ENCODE measurements around the gene IRX6.

IRX6 gene

GRCh38 chr16:55301385-55302008 is 22.5 kb upstream of the IRX6 start:
- DNase-seq (ENCODE audit: low spot score): no peak
- in situ Hi-C loops (cut with MboI; ENCODE audit: low pct_unique_long_range_greater_than_20kb, low sequenced_read_pairs, unreplicated experiment): no loop called here
- TF ChIP-seq CTCF (IDR thresholded peaks at IDR 0.05; ENCODE audit: extremely low read depth, insufficient read depth, missing control alignments): no peak

- no peak for TF ChIP-seq CTCF (IDR thresholded peaks at IDR 0.05; ENCODE audit: extremely low read depth, insufficient read depth, missing control alignments)
- in situ Hi-C loops (cut with MboI; ENCODE audit: low pct_unique_long_range_greater_than_20kb, low sequenced_read_pairs, unreplicated experiment): no loop called here
- DNase-seq (ENCODE audit: low spot score): no peak
Observed at GRCh38 chr16:55302635-55303034, 21.4 kb upstream of the IRX6 start.

- TF ChIP-seq CTCF (IDR thresholded peaks at IDR 0.05; ENCODE audit: extremely low read depth, insufficient read depth, missing control alignments): no peak
Observed at GRCh38 chr16:55308973-55309372, 15.0 kb upstream of the IRX6 start.

GRCh38 chr16:55322327-55322726 is 1.7 kb upstream of the IRX6 start:
- in situ Hi-C loops (cut with MboI; ENCODE audit: low pct_unique_long_range_greater_than_20kb, low sequenced_read_pairs, unreplicated experiment): no loop called here
- TF ChIP-seq CTCF (IDR thresholded peaks at IDR 0.05; ENCODE audit: extremely low read depth, insufficient read depth, missing control alignments): no peak
- DNase-seq (ENCODE audit: low spot score): no peak

More at GRCh38 chr16:55308973-55309372, 15.0 kb upstream of the IRX6 start:
- DNase-seq (ENCODE audit: low spot score): no peak
- in situ Hi-C loops (cut with MboI; ENCODE audit: low pct_unique_long_range_greater_than_20kb, low sequenced_read_pairs, unreplicated experiment): no loop called here

- in situ Hi-C loops (cut with MboI; ENCODE audit: low pct_unique_long_range_greater_than_20kb, low sequenced_read_pairs, unreplicated experiment): no loop called here
- no peak for DNase-seq (ENCODE audit: low spot score)
- no peak for TF ChIP-seq CTCF (IDR thresholded peaks at IDR 0.05; ENCODE audit: extremely low read depth, insufficient read depth, missing control alignments)
Observed at GRCh38 chr16:55324285-55325079, 479 bp downstream of the IRX6 start.

GRCh38 chr16:55325080-55325447 is 1.1 kb downstream of the IRX6 start:
- no peak for DNase-seq (ENCODE audit: low spot score)
- in situ Hi-C loops (cut with MboI; ENCODE audit: low pct_unique_long_range_greater_than_20kb, low sequenced_read_pairs, unreplicated experiment): no loop called here
- TF ChIP-seq CTCF (IDR thresholded peaks at IDR 0.05; ENCODE audit: extremely low read depth, insufficient read depth, missing control alignments): no peak
